LoVo (cell line): ENCODE measurements around the gene GAA.
"Not testable (repeated sequence)": the region's sequence is repeated elsewhere in the genome, so short reads cannot be mapped to it uniquely, and the experiment has no call there.

Experiments
- DNase-seq: peaks from one replicate; pipeline ENCODE4 v3.0.0-alpha.2; 2016; ENCODE audit warnings: low spot score

GAA gene

DNA sequence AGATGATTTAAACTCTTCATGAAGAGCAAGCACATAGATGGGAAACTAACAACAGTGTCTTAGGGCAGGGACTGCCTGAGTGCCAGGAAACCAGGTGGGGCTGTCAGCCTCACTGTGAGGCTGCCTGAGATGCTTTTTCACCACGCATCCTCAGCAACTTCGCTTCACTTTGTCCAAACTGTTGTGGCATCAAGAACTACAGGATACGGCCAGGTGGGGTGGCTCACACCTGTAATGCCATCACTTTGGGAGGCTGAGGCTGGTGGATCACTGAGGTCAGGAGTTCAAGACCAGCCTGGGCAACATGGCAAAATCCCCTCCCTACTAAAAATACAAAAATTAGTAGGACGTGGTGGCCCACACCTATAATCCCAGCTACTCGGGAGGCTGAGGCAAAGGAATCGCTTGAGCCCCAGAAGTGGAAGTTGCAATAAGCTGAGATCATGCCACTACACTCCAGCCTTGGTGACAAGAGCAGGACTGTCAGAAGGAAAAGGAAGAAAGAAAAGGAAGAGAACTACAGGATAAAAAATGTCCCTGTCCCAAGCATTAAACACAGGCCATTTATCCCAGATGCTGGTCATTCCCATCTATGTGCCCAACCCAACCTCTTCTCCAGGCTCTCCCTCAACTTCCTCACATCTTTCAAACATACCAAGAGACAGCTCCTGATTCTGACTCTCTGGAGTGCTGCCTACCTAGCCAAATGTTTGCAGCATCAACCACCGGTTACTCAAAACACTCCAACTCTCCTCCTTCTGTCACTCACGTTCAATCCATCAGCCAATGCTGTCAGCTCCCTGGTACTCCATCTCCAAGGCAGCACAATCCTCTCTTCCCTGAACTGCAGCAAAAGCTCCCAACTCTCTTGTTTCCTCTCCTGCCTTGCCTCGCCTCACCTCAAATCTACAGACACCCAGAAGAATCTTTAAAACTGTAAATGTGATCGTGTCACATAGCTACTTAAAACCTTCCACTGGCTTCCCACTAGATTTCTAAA, 44.0 kb downstream of the GAA start:
- no peak for DNase-seq

DNA sequence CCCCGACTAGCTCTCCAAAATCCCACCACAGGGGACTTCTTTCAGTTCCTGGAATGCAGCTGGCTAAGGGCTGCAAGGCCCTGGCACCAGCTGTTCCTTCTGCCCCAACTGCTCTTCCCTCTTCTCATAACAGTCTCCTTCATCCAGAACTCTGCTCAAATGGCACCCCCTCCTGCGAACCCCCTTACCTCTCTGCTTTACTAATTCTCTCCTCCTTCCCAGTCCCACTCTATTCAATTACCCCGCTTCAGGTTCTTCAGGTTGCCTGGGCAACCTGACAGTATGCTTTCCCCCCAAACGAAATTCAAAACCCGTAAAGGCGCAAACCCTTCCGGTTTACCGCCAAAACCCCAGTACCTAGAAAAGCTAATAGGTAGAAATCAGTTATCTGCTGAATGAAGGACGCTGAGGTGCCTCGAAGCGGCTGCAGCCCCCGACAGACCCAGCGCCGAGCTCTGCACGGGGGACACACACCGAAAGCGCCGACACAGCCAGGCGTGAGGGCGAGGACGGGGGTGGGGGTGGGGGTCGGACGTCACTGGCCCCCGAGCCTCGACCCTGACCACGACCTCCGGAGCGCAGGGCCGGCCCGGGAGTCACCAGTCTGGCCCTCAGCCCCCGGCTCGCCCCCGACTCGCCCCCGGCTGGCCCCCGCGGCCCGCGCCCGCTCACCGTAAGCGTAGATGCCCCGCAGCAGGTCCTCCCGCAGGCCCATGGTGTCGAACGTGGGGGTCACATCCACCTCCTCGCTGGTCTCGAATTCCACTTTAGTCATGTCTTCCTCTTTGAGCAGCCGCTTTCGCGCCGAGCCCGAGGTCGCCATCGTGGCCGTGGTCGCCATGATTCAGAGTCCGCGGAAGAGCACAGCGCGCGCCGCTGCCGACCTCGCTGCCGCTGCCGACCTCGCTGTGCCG, 45.0 kb downstream of the GAA start:
- DNase-seq, result no peak

DNA sequence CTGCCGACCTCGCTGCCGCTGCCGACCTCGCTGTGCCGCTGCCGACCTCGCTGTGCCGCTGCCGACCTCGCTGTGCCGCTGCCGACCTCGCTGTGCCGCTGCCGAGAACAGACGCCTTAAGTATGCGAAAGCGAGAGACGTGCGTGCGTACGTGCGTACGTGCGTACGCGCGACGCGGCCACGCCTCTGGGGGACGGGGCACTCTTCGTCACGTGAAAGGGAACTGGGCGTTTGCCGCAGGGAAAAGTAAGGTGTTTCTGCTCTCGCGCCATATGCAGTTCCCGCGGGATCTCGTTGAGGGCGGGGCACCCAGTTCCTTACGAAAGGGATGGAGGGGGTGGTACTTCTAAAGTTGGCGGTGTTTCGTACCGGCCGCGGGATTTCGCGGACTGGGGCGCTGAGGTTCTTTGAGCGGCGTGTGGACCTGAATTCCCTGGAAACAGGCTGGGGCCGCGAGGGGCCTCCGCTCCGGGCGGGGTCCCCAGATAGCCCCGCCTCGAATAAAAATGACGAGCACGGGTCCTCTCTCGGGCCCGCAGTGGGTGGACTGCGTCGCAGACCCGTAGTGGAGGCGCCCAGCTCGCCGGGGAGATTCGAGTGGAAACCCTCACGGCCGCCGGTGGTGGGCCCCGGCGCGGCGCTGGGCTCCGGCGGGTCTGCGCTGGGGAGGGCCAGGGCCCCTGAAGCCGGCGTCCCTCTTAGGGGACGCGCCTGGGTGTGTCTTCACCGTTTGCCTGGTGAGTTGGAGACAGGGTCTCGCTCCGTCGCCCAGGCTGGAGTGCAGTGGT, 45.8 kb downstream of the GAA start, which contains the start of gene EIF4A3:
Gene EIF4A3 (minus strand): TSS at position 94 of the 788 bp plus-strand sequence. CDS start 167 bp downstream, outside the sequence.
- peak; percentile 98 for DNase-seq

DNA sequence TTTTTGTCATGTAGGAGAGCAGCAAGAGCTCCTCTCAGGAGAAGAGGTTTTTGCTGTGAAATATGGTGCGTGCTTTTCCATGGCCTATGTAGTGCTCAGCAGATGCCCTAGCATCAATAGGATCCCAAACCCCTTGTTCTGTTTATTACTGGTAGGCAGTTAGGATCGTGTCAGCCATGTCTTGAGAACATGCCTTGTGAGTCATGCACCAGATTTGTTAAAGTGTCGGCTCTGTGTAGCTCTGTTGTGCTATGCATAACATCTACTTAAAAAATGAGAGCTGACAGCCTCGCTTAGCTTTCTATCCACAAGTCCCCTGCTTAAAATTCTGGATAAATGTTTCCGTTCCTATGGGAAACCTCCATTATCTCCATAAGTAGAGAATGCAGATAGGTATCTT, 50.0 kb downstream of the GAA start:
- DNase-seq, result no peak

DNA sequence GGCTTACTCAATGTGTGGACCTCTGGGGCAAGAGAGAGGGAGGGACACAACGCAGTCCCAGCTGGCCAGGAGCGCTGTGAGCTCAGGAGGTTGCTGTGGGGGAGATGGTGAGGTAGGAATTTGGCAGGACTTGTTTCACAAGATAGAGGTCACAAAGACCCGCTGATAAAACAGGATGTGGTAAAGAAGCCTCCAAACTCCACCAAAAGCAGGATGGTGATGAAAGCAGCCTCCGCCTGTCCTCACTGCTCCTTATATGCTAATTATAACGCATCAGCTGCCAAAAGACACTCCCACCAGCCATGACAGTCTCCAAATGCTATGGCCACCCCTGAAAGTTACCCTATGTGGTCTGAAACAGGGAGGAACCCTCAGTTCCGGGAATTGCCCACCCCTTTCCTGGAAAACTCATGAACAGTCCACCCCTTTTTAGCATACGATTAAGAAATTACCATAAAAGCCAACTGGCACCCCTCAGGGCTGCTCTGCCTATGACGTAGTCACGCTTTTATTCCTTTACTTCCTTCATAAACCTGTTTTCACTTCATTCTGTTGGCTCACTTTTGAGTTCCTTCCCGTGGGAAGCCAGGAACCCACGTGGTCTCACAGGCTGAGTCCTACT, 50.8 kb downstream of the GAA start:
- DNase-seq, result no peak

- no peak for DNase-seq
Observed at GRCh38 chr17:80153004-80153403, 51.6 kb downstream of the GAA start.

DNA sequence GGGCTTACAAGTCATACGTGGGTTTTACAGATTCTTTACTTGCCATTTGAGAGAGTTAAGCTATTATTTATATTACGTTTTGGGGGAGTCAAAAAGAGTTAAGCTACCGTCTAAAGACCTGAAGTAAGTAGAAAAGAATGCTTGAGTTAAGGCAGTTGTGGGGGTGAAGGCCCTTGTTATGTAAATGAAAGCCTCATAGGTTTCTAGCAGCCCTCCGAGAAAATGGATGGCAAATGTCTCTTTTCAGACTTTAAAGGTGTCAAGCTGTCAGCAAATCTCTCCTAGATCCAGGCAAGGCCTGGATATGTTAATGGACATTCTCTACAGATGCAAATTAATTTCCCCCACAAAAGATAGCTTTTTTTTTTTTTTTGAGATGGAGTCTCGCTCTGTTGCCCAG, 52.8 kb downstream of the GAA start:
- DNase-seq, result no peak

- DNase-seq, result not testable (repeated sequence)
Observed at GRCh38 chr17:80155600-80155999, 54.2 kb downstream of the GAA start.

DNA sequence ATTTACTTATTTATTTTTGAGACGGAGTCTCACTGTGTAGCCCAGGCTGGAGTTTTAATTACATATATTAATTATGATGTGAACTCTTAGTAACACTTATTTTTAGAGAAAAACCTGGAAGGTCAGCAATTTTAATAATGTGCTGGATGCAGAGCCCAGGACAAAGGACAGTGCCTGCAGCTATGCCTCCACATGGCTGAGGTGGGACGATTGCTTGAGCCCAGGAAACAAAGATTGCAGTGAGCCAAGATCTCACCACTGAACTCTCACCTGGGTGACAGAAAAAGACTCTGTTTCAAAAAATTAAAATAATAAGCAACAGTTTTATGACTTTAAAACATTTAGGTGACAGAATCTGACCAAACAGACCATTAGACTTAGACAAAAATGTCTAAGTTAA, 57.5 kb downstream of the GAA start:
- DNase-seq, result no peak

- DNase-seq, result no peak
Observed at GRCh38 chr17:80160536-80160935, 59.2 kb downstream of the GAA start.

- no peak for DNase-seq
Observed at GRCh38 chr17:80163336-80163735, 62.0 kb downstream of the GAA start.

- no peak for DNase-seq
Observed at GRCh38 chr17:80164185-80164584, 62.8 kb downstream of the GAA start.

- no peak for DNase-seq
Observed at GRCh38 chr17:80166446-80166845, 65.1 kb downstream of the GAA start.

GRCh38 chr17:80168371-80168770, 67.0 kb downstream of the GAA start:
- DNase-seq, result no peak

DNA sequence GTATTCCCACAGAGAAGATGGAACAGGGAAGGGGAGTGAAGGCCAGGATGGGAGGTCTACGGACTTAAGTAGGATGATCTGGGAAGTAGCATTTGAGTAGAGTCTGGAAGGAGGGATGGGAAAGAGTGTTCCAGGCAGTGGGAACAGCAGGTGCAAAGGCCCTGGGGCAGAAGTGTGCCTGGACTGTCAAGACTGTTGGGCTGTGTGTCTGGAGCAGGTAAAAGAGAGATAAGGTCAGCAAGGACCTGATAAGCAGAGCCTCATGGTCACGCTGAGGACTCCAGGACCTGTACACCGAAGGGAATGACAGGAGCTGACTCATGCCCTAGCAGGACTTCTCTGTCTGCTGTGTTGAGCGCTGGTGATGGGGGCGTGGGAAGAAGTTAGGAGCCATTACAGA, 67.7 kb downstream of the GAA start:
- no peak for DNase-seq
